HepG2 (cell line): ENCODE measurements around the gene STIMATE. TPM values are rescaled to one million over a fixed set of nuclear protein-coding genes. Genes with fewer than 3 reads are reported as not detected.

Experiments used
- ATAC-seq: fragments of 200-7000 bp; cut with Tn5 transposase; 3 replicates; pipeline ENCODE4 v1.9.1; 2020; ENCODE audit warnings: mild to moderate bottlenecking, moderate library complexity
- BruUV-seq: library from RNA; stranded (reverse); fragments of 400-500 nt; replicated peaks from 2 replicates; lab custom pipeline; 2021; lab: Mats Ljungman, UMichigan
- CTCF ChIA-PET: fragments of 300-600 bp; formaldehyde crosslinking; extraction: SDS; loops from one replicate; lab custom pipeline; 2021; ENCODE audit warnings: low total read pairs, inconsistent platforms, low intra/inter-chr PET ratio; lab: Yijun Ruan, JAX
- POLR2A ChIA-PET: fragments of 350-600 bp; sonication (Branson Sonifier 250); formaldehyde crosslinking; loops from one replicate; lab custom pipeline; 2020; ENCODE audit warnings: antibody characterized with exemption, inconsistent platforms; lab: Yijun Ruan, JAX
- DNase-seq: peaks from one replicate; pipeline ENCODE4 v3.0.0-alpha.2; 2015; ENCODE audit warnings: low spot score
- FAIRE-seq: peaks from 3 replicates; lab custom pipeline; 2011; peaks lifted over from hg19 to GRCh38; lab: Jason Lieb, UNC
- H2AFZ ChIP-seq: one replicate; pipeline ENCODE4 v1.6.1; 2011; ENCODE audit warnings: low read length, inconsistent platforms
- H3K27ac ChIP-seq: fragments of 300-600 bp; 3 replicates; pipeline ENCODE4 v1.8.0; 2011; ENCODE audit warnings: mixed run types, mild to moderate bottlenecking, mixed read lengths, low read length, inconsistent platforms; ENCODE audit not compliant: insufficient read depth; ENCODE audit errors: extremely low read length
- H3K27me3 ChIP-seq, 2 experiments: fragments of 200-600 bp in 1 of 2; 2 replicates in 1 of 2; 3 replicates in 1 of 2; pipeline versions ENCODE4 v1.6.0 to v1.8.0; 2011; ENCODE audit warnings: low read length in 2 of 2, mild to moderate bottlenecking in 2 of 2, moderate library complexity in 2 of 2, inconsistent platforms in 1 of 2; ENCODE audit not compliant: insufficient read depth in 2 of 2, control insufficient read depth in 1 of 2
- H3K36me3 ChIP-seq, 2 experiments: fragments of 200-600 bp in 1 of 2; replicated peaks in 1 of 2; 2 replicates in 1 of 2; 3 replicates in 1 of 2; pipeline versions ENCODE4 v1.5.1 to v1.8.0; 2011; ENCODE audit warnings: low read length in 2 of 2, inconsistent platforms in 1 of 2; ENCODE audit not compliant: insufficient read depth in 2 of 2, control insufficient read depth in 1 of 2
- H3K4me1 ChIP-seq: 2 replicates; pipeline ENCODE4 v1.5.1; 2012; ENCODE audit warnings: low read length, inconsistent platforms; ENCODE audit not compliant: insufficient read depth
- H3K4me2 ChIP-seq: 2 replicates; pipeline ENCODE4 v1.6.0; 2011; ENCODE audit warnings: low read depth, low read length, inconsistent platforms
- H3K4me3 ChIP-seq, 3 experiments: fragments of 200-600 bp in 1 of 3; sonication (generic), shearing (Covaris generic) in 1 of 3; replicated peaks in 1 of 3; 2 replicates each; pipeline ENCODE4 v1.5.1; 2011 to 2016; ENCODE audit warnings: low read length in 3 of 3, inconsistent platforms in 2 of 3, low read depth in 2 of 3, mild to moderate bottlenecking in 2 of 3, control low read depth in 1 of 3, mixed read lengths in 1 of 3; ENCODE audit not compliant: insufficient read depth in 1 of 3
- H3K79me2 ChIP-seq: one replicate; pipeline ENCODE4 v1.6.1; 2011; ENCODE audit warnings: low read length, inconsistent platforms; ENCODE audit not compliant: insufficient read depth
- H3K9ac ChIP-seq: 2 replicates; pipeline ENCODE4 v1.6.0; 2011; ENCODE audit warnings: mild to moderate bottlenecking, low read depth, low read length, inconsistent platforms; ENCODE audit not compliant: insufficient read depth
- H3K9me3 ChIP-seq: 2 replicates; pipeline ENCODE4 v1.5.1; 2012; ENCODE audit warnings: mild to moderate bottlenecking, low read length
- H4K20me1 ChIP-seq: 2 replicates; pipeline ENCODE4 v1.6.0; 2011; ENCODE audit warnings: inconsistent platforms, mild to moderate bottlenecking, low read length, moderate library complexity; ENCODE audit not compliant: insufficient read depth
- CTCF ChIP-seq: sonication (generic); formaldehyde crosslinking; IDR thresholded peaks from 2 replicates; pipeline ENCODE4 v1.5.0; 2020; ENCODE audit warnings: mild to moderate bottlenecking, missing genetic modification reagents, moderate library complexity
- PHF8 ChIP-seq: sonication (generic); formaldehyde crosslinking; IDR thresholded peaks from 2 replicates; pipeline ENCODE4 v1.5.0; 2020; ENCODE audit warnings: missing genetic modification reagents
- ZNF10 ChIP-seq: sonication (generic); formaldehyde crosslinking; IDR thresholded peaks from 2 replicates; pipeline ENCODE4 v1.4.0; 2020; ENCODE audit warnings: mild to moderate bottlenecking, low read depth, missing genetic modification reagents, borderline replicate concordance
- ZNF160 ChIP-seq: sonication (generic); formaldehyde crosslinking; IDR thresholded peaks from 2 replicates; pipeline ENCODE4 v1.8.0; 2022; ENCODE audit warnings: mild to moderate bottlenecking, inconsistent platforms, missing genetic modification reagents
- ZNF441 ChIP-seq: sonication (generic); formaldehyde crosslinking; IDR thresholded peaks from 2 replicates; pipeline ENCODE4 v1.7.0; 2021; ENCODE audit warnings: missing genetic modification reagents, borderline replicate concordance
- ZNF674 ChIP-seq: sonication (generic); formaldehyde crosslinking; IDR thresholded peaks from 2 replicates; pipeline ENCODE4 v1.5.0; 2020; ENCODE audit warnings: low read depth, mild to moderate bottlenecking, missing genetic modification reagents
- ZNF724P ChIP-seq: sonication (generic); formaldehyde crosslinking; IDR thresholded peaks from 2 replicates; pipeline ENCODE4 v1.8.0; 2022; ENCODE audit warnings: missing genetic modification reagents, borderline replicate concordance
- ZNF777 ChIP-seq: sonication (generic); formaldehyde crosslinking; IDR thresholded peaks from 2 replicates; pipeline ENCODE4 v1.4.0; 2020; ENCODE audit warnings: missing genetic modification reagents
- ZSCAN20 ChIP-seq: sonication (generic); formaldehyde crosslinking; IDR thresholded peaks from 2 replicates; pipeline ENCODE4 v1.4.0; 2020; ENCODE audit warnings: missing genetic modification reagents, mild to moderate bottlenecking, borderline replicate concordance
- WGBS: methylation state at CpG from one replicate; pipeline ENCODE4 v1.1.6; 2017; ENCODE audit warnings: low lambda C conversion rate; 5-methylcytosine and 5-hydroxymethylcytosine counted together
- in situ Hi-C: cut with HindIII; loops from 2 replicates; pipeline ENCODE4 v1.10.0; 2017; ENCODE audit warnings: low pct_unique_long_range_greater_than_20kb; ENCODE audit not compliant: extremely low pct_ligation_motif_present
- intact Hi-C: fragments of 100-400 bp; cut with micrococcal nuclease; formaldehyde crosslinking; loops from one replicate; pipeline ENCODE4 v1.10.0; 2022; ENCODE audit not compliant: unreplicated experiment
- polyA plus RNA-seq, 8 experiments: library from polyadenylated mRNA; depleted of rRNA in 3 of 8; stranded (reverse) in 7 of 8; unstranded in 1 of 8; fragments of >200 nt; fragmentation: Illumina TruSeq in 4 of 8; extraction: Trizol in 4 of 8; gene quantifications; 2 replicates each; pipeline versions ENCODE4 v1.2.1 to v1.2.3, GENCODE V29; 2011 to 2016; ENCODE audit warnings: low read depth in 4 of 8, missing spikeins in 1 of 8, mixed read lengths in 1 of 8; ENCODE audit not compliant: insufficient read depth in 1 of 8
- total RNA-seq, 5 experiments: library from RNA; depleted of rRNA; stranded (reverse); fragments of >200 nt; fragmentation: Illumina TruSeq; extraction: Trizol; gene quantifications; 2 replicates each; pipeline ENCODE4 v1.2.3, GENCODE V29; 2016; ENCODE audit warnings: low read depth in 1 of 5
- TF ChIP-seq, protein P1 (sequence below): sonication (generic); formaldehyde crosslinking; IDR thresholded peaks from 2 replicates; pipeline ENCODE4 v1.5.0; 2020; ENCODE audit warnings: mild to moderate bottlenecking, missing genetic modification reagents

STIMATE gene
- total and polyA plus RNA-seq, 2 of the 13 experiments (the other 11 are each of a cell fraction or from before 2014, with no cell fraction given), result 5.7 to 11.7 TPM

DNA sequence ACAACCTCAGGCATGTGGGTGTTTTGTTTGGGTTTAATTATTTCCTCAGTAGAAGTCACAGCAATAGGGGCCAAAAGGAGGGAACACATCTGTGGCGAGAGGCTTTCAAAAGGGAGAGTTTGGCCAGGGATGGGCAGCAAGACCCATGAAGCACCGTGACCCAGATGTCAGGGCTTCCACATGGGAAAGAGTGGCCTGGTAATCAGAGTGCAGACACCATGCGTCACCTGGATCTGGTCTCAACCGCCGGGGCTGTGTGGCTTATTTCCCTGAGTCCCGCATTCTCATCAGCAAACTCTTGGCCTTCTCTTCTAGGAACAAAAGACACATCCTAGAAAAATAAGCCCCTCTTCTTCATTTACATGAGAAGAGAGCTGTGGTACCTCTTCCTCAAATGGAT, 50.1 kb downstream of the STIMATE start (continued):
- no peak for TF ChIP-seq ZNF724P (CRISPR knock-in tag)

GRCh38 chr3:52846432-52846965, 50.8 kb downstream of the STIMATE start:
- no peaks in the 10 kb centered on the region for H3K9me3 ChIP-seq
- H3K9ac ChIP-seq, result no peak overlapping the region
- FAIRE-seq (no peak), ATAC-seq (no peak), DNase-seq (no peak)
- ChIA-PET CTCF (no interaction called here), POLR2A (no interaction called here)
- no peaks in the 10 kb centered on the region for H4K20me1 ChIP-seq
- H3K4me1 ChIP-seq, result peaks cover 26% of the 10 kb centered on the region
- intact Hi-C loops, result no loop called here
- no peak for TF ChIP-seq ZNF441
- peaks cover 1 to 4% of the 10 kb centered on the region in 2 experiments; a peak in 2 of 5 replicates for H3K36me3 ChIP-seq
- H3K27me3 ChIP-seq, result no peaks in the 10 kb centered on the region
- H3K4me3 ChIP-seq, result no peak overlapping the region
- WGBS, result 90% methylated on average over 15 of the region's 15 CpGs
- BruUV-seq, result no TSS peak
- in situ Hi-C loops, result no loop called here
- H3K79me2 ChIP-seq, result no peaks in the 10 kb centered on the region
- H3K4me2 ChIP-seq, result no peak overlapping the region
- H3K27ac ChIP-seq, result no peak overlapping the region
- no peak overlapping the region for H2AFZ ChIP-seq

- peak; percentile 66 for ATAC-seq
- no peaks in the 10 kb centered on the region for H3K9me3 ChIP-seq
- CTCF ChIA-PET, result interaction anchor here (1.2 kb wide), 1 partner anchor 210 kb away, joined by 4 read pairs; no protein-coding TSS in a partner anchor
- in situ Hi-C loops (no loop called here), intact Hi-C loops (loop anchor here (2.0 kb wide), 1 partner anchor 17 kb away; no protein-coding TSS in a partner anchor)
- H4K20me1 ChIP-seq, result no peaks in the 10 kb centered on the region
- no TSS peak for BruUV-seq
- 86% methylated on average over 7 of the region's 7 CpGs for WGBS
- no peak for DNase-seq
- H3K27me3 ChIP-seq, result no peaks in the 10 kb centered on the region
- no peak overlapping the region for H2AFZ ChIP-seq
- POLR2A ChIA-PET, result interaction anchor here (0.9 to 1.3 kb wide), 2 partner anchors 50 to 52 kb away, joined by 3 to 4 read pairs; partner anchors contain the start of gene STIMATE
- FAIRE-seq, result no peak
- H3K36me3 ChIP-seq, result peaks cover 1 to 4% of the 10 kb centered on the region in 2 experiments; a peak in 2 of 5 replicates
- no peak overlapping the region; the same call in 1 of the 2 replicates for H3K4me2 ChIP-seq
- H3K27ac ChIP-seq, result no peak overlapping the region
- H3K4me1 ChIP-seq, result peaks cover 26% of the 10 kb centered on the region
- H3K4me3 ChIP-seq, result no peak overlapping the region
- no peak overlapping the region for H3K9ac ChIP-seq
- no peaks in the 10 kb centered on the region for H3K79me2 ChIP-seq
- peak; percentile 33; the same call in 1 of the 2 replicates for TF ChIP-seq CTCF
- no peak for TF ChIP-seq PHF8 (CRISPR knock-in tag)
- no peak for TF ChIP-seq ZNF777
- no peak for TF ChIP-seq ZSCAN20 (CRISPR knock-in tag)
- no peak for TF ChIP-seq ZNF674 (CRISPR knock-in tag)
- TF ChIP-seq ZNF10, result no peak
- TF ChIP-seq ZNF160, result no peak
- TF ChIP-seq, protein P1, sequence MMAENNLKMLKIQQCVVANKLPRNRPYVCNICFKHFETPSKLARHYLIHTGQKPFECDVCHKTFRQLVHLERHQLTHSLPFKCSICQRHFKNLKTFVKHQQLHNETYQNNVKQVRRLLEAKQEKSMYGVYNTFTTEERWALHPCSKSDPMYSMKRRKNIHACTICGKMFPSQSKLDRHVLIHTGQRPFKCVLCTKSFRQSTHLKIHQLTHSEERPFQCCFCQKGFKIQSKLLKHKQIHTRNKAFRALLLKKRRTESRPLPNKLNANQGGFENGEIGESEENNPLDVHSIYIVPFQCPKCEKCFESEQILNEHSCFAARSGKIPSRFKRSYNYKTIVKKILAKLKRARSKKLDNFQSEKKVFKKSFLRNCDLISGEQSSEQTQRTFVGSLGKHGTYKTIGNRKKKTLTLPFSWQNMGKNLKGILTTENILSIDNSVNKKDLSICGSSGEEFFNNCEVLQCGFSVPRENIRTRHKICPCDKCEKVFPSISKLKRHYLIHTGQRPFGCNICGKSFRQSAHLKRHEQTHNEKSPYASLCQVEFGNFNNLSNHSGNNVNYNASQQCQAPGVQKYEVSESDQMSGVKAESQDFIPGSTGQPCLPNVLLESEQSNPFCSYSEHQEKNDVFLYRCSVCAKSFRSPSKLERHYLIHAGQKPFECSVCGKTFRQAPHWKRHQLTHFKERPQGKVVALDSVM (CRISPR knock-in tag), result no peak
These were observed 51.5 kb downstream of the STIMATE start for GRCh38 chr3:52845691-52846431.
